Spleen (tissue), 11 donors: ENCODE data around the gene GMDS. TPM values are rescaled to one million over a fixed set of nuclear protein-coding genes. Genes with fewer than 3 reads are reported as not detected.

ENCODE experiments used
- DNase-seq: peaks from one replicate; pipeline ENCODE4 v3.0.0-alpha.2; 2020
- H3K27ac ChIP-seq, 8 donors: fragments of 200-600 bp; sonication (generic) in 7 of 8; 1 replicate in 4 of 8; 2 replicates in 4 of 8; pipeline versions ENCODE4 v1.5.0 to v1.8.0; 2016 to 2021; ENCODE audit warnings: inconsistent platforms in 4 of 8, mild to moderate bottlenecking in 4 of 8, moderate library complexity in 1 of 8
- H3K27me3 ChIP-seq, 7 donors: fragments of 200-600 bp; sonication (generic) in 6 of 7; replicated peaks in 1 of 7; 1 replicate in 4 of 7; 2 replicates in 3 of 7; pipeline versions ENCODE4 v1.5.0 to v1.8.0; 2016 to 2021; ENCODE audit warnings: inconsistent platforms in 3 of 7, mild to moderate bottlenecking in 1 of 7
- H3K36me3 ChIP-seq, 6 donors: fragments of 200-600 bp; sonication (generic) in 5 of 6; 1 replicate in 4 of 6; 2 replicates in 2 of 6; pipeline versions ENCODE4 v1.5.0 to v1.8.0; 2016 to 2021; ENCODE audit warnings: inconsistent platforms in 2 of 6
- H3K4me1 ChIP-seq, 6 donors: fragments of 200-600 bp; sonication (generic) in 5 of 6; 1 replicate in 3 of 6; 2 replicates in 3 of 6; pipeline versions ENCODE4 v1.5.0 to v1.8.0; 2016 to 2021; ENCODE audit warnings: inconsistent platforms in 3 of 6
- H3K4me3 ChIP-seq, 8 donors: fragments of 200-600 bp; sonication (generic) in 7 of 8; 1 replicate in 4 of 8; 2 replicates in 4 of 8; pipeline versions ENCODE4 v1.5.0 to v1.8.0; 2016 to 2021; ENCODE audit warnings: inconsistent platforms in 4 of 8, mild to moderate bottlenecking in 4 of 8, moderate library complexity in 2 of 8
- H3K9me3 ChIP-seq, 8 donors: fragments of 200-600 bp; sonication (generic) in 7 of 8; 1 replicate in 4 of 8; 2 replicates in 4 of 8; pipeline versions ENCODE4 v1.5.0 to v1.8.0; 2016 to 2021; ENCODE audit warnings: inconsistent platforms in 4 of 8
- POLR2A ChIP-seq, 3 donors: fragments of 450-650 bp; IDR thresholded peaks; one replicate each; pipeline ENCODE4 v1.5.1; 2017; ENCODE audit warnings: antibody characterized with exemption in 3 of 3, mild to moderate bottlenecking in 1 of 3
- POLR2AphosphoS5 ChIP-seq, 3 donors: sonication (generic); formaldehyde crosslinking; IDR thresholded peaks; one replicate each; pipeline ENCODE4 v1.5.1; 2017; ENCODE audit warnings: antibody characterized with exemption in 3 of 3
- WGBS, 5 donors: extraction: QIAGEN DNeasy Blood & Tissue Kit in 3 of 5; methylation state at CpG; one replicate each; pipeline versions ENCODE4 v1.1.5 to v1.1.7; 2013 to 2018; 5-methylcytosine and 5-hydroxymethylcytosine counted together
- intact Hi-C: fragments of 100-400 bp; cut with DNase I; formaldehyde crosslinking; loops from one replicate; pipeline ENCODE4 v1.15.0; 2023; ENCODE audit warnings: low total_unique reads
- polyA plus RNA-seq, 3 donors: library from polyadenylated mRNA; stranded (reverse); fragments of 200-250 nt; gene quantifications; one replicate each; pipeline ENCODE4 v1.2.1, GENCODE V29; 2013
- total RNA-seq, 7 donors: library from RNA; depleted of rRNA in 3 of 7; stranded (reverse); fragments of >200 nt in 3 of 7; fragmentation: NEBNext Ultra II Directional in 4 of 7; extraction: Animal tissue kit (Norgen Biotek cat#: 25700) in 4 of 7; gene quantifications; one replicate each; pipeline versions ENCODE4 v1.1.0 to v1.2.1, GENCODE V29; 2016 to 2021
- TF ChIP-seq, protein P1 (sequence below), 11 experiments: fragments of 200-600 bp in 7 of 11; fragments of 450-650 bp in 4 of 11; sonication (generic) in 4 of 11; IDR thresholded peaks in 8 of 11; conservative IDR thresholded peaks in 3 of 11; 1 replicate in 7 of 11; 2 replicates in 4 of 11; pipeline versions ENCODE4 v1.4.0 to v1.8.0; 2016 to 2021; ENCODE audit warnings: antibody characterized with exemption in 11 of 11, inconsistent platforms in 4 of 11, mild to moderate bottlenecking in 1 of 11
- donor health status: healthy with polysubstance abuse.
- donor health status: DM: no; HTN: no; CAD: no; lungs with moderate emphysema.
- donor health status: DM: no; HTN: no; CAD: no.
- donor health status: Bipolar disorder and iron deficiency.
- donor health status: healthy.
- donor health status: DM: no; HTN: no; CAD: no.
- donor health status: DM: yes; HTN: yes; CAD: no.

Gene GMDS
- total and polyA plus RNA-seq, 10 donors: 9.1 to 30.8 (median 17.7) TPM

DNA sequence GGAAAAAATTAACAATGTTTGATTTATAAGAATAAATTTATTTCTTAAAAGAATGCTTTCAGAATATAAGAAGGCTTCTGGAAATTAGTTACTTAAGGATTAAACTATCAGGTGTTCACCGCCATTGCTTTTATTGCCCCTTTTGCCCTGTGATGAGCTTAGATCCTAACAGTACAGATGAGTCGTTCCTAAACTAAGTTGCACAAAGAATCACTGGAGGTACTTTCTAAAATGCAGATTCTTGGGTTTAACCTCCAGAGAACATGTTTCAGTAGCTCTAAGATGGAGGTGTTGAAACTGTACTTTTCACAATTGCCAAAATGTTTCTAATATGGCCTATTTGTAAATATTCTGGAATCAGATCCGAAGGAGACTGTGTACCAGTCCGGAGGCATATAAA, 211.9 kb downstream of the GMDS start:
- intact Hi-C loops: no loop called here
- TF ChIP-seq POLR2A (IDR thresholded peaks at IDR 0.05) (no peak), POLR2AphosphoS5 (IDR thresholded peaks at IDR 0.05) (no peak)
- TF ChIP-seq, protein P1, sequence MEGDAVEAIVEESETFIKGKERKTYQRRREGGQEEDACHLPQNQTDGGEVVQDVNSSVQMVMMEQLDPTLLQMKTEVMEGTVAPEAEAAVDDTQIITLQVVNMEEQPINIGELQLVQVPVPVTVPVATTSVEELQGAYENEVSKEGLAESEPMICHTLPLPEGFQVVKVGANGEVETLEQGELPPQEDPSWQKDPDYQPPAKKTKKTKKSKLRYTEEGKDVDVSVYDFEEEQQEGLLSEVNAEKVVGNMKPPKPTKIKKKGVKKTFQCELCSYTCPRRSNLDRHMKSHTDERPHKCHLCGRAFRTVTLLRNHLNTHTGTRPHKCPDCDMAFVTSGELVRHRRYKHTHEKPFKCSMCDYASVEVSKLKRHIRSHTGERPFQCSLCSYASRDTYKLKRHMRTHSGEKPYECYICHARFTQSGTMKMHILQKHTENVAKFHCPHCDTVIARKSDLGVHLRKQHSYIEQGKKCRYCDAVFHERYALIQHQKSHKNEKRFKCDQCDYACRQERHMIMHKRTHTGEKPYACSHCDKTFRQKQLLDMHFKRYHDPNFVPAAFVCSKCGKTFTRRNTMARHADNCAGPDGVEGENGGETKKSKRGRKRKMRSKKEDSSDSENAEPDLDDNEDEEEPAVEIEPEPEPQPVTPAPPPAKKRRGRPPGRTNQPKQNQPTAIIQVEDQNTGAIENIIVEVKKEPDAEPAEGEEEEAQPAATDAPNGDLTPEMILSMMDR (IDR thresholded peaks at IDR 0.05 in 8 of 11, conservative IDR thresholded peaks at IDR 0.05 in 3 of 11): no peak
- Histone ChIP-seq H3K4me3 (no peak overlapping the region), H3K9me3 (no peaks in the 10 kb centered on the region), H3K27ac (no peak overlapping the region), H3K27me3 (peaks cover 0 to 15% (median 0%) of the 10 kb centered on the region in 7 donors), H3K4me1 (peaks cover 3 to 6% (median 4%) of the 10 kb centered on the region in 6 donors), H3K36me3 (no peaks in the 10 kb centered on the region)
- no peak for DNase-seq
- WGBS, 5 donors: 86 to 95% (median 94%) methylated on average over 4 of the region's 4 CpGs

DNA sequence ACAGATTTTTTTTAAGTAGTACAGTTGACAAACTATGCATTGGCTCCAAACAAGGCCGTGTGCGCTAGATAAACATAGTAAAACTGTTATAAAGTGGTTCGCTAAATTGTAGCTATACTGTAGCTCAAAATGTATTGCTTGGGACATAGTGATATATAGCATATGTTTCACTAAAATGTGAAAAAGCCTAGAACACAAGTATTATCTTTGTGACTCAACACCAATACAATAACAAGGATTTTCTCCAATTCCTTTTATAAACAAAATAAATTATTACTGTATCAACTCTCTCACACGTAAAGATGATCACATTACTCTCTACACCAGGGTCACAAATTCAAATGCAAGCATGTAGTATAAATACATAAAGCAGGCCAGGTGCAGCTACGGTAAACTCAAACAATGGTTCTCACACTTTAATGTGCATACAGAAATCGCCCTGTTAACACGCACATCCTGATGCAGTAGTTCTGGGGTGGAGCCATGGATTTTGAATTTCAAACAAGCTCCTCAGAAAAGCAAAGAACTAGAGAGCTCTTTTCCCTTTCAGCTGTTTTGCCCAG, 214.6 kb downstream of the GMDS start:
- Histone ChIP-seq H3K27me3 (peaks cover 0 to 23% (median 0%) of the 10 kb centered on the region in 7 donors), H3K4me1 (peaks cover 6 to 11% (median 9%) of the 10 kb centered on the region in 6 donors), H3K27ac (no peak overlapping the region), H3K4me3 (no peak overlapping the region), H3K9me3 (no peaks in the 10 kb centered on the region), H3K36me3 (no peaks in the 10 kb centered on the region)
- intact Hi-C loops: no loop called here
- DNase-seq: no peak
- 95 to 98% (median 96%) methylated on average over 7 of the region's 7 CpGs for WGBS, 5 donors
- TF ChIP-seq, protein P1 (IDR thresholded peaks at IDR 0.05 in 8 of 11, conservative IDR thresholded peaks at IDR 0.05 in 3 of 11): no peak
- no peak for TF ChIP-seq POLR2A (IDR thresholded peaks at IDR 0.05)
- no peak for TF ChIP-seq POLR2AphosphoS5 (IDR thresholded peaks at IDR 0.05)

DNA sequence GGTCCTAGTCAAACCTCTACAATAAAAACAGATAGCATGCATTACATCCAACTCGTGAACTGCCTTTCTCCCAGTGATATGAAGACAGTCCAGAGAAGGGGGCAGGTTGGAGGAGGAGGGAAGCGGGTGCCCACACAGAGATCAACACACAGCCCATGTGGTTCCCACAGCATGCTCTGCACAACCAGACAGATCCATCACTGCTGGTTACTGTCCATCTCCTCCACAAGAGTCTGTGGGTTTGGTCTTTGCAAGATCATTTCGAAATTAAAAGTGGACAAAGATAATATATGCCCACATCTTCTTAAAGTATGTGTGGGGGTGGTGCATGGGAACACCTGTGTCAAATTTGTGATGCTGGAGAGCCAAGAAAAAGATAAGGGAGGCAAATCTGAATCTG, 215.5 kb downstream of the GMDS start:
- WGBS, 5 donors: 84 to 95% (median 91%) methylated on average over 3 of the region's 3 CpGs
- H3K4me3 ChIP-seq: no peak overlapping the region
- H3K9me3 ChIP-seq: no peaks in the 10 kb centered on the region
- intact Hi-C loops: no loop called here
- H3K27ac ChIP-seq: no peak overlapping the region
- peaks cover 0 to 23% (median 0%) of the 10 kb centered on the region in 7 donors for H3K27me3 ChIP-seq
- TF ChIP-seq POLR2AphosphoS5 (IDR thresholded peaks at IDR 0.05) (no peak), POLR2A (IDR thresholded peaks at IDR 0.05) (no peak)
- TF ChIP-seq, protein P1 (IDR thresholded peaks at IDR 0.05 in 8 of 11, conservative IDR thresholded peaks at IDR 0.05 in 3 of 11): no peak
- H3K4me1 ChIP-seq: peaks cover 6 to 11% (median 9%) of the 10 kb centered on the region in 6 donors
- no peak for DNase-seq
- no peaks in the 10 kb centered on the region for H3K36me3 ChIP-seq

DNA sequence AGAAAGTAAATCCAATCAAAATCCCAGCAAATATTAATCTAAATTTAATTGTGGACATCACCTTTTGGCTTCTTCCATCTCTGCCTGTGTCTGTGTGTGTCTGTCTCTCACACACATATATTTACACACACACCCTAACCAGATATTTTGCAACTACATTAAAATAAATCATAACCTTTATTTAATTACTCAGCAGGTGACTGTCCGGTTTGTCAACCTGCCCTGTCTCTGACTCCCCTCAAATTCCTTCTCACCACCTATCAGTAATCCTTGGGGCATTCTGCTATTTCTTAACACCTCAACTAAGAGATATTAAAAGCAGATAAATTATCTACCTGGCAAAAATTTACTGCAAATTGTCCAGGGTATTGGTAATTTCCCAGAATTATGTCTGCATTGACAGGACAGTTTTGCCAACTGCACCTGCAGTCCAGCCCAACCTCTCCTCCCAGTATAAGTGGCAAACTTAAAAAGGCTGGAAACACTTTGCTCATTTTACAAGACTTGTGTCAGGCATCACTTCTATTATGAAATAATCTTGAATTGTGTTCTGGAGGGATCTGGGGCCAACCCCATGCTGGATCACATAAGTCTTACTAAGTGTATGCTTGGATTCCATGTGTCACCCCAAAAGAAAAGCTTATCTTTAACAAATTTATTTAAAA, 216.1 kb downstream of the GMDS start:
- 81 to 97% (median 93%) methylated on average over 1 of the region's 1 CpG for WGBS, 5 donors
- TF ChIP-seq POLR2A (IDR thresholded peaks at IDR 0.05): no peak
- TF ChIP-seq, protein P1 (IDR thresholded peaks at IDR 0.05 in 8 of 11, conservative IDR thresholded peaks at IDR 0.05 in 3 of 11): no peak
- no peak for TF ChIP-seq POLR2AphosphoS5 (IDR thresholded peaks at IDR 0.05)
- DNase-seq: no peak
- intact Hi-C loops: no loop called here
- Histone ChIP-seq H3K36me3 (no peaks in the 10 kb centered on the region), H3K27ac (no peak overlapping the region), H3K4me1 (peaks cover 6 to 11% (median 9%) of the 10 kb centered on the region in 6 donors), H3K4me3 (no peak overlapping the region), H3K27me3 (peaks cover 0 to 23% (median 0%) of the 10 kb centered on the region in 7 donors), H3K9me3 (no peaks in the 10 kb centered on the region)
